ENCODE measurements around the gene CTSZ. TPM values are rescaled to one million over a fixed set of nuclear protein-coding genes. Genes with fewer than 3 reads are reported as not detected.

The CTSZ gene
- total RNA-seq, 4 donors from 2014 or later = 61.9 to 246 (median 226) TPM

GRCh38 chr20:59033616-59034165, 26.6 kb upstream of the CTSZ start:
- 77 to 83% methylated on average over 2 of the region's 2 CpGs for WGBS, 2 donors (ENCODE audit: low coverage in 1 of 2)
- Histone ChIP-seq H3K4me3 (no peak overlapping the region), H3K36me3 (peaks cover 0 to 34% (median 17%) of the 10 kb centered on the region in 4 donors), H3K4me1 (peaks cover 20 to 47% (median 38%) of the 10 kb centered on the region in 4 donors), H3K27ac (peak overlapping the region in 1 of 4 donors; percentile 90), H3K27me3 (no peaks in the 10 kb centered on the region), H3K9me3 (no peaks in the 10 kb centered on the region)
- no peak for TF ChIP-seq POLR2AphosphoS5 (IDR thresholded peaks at IDR 0.05)
- no peak for TF ChIP-seq POLR2A (IDR thresholded peaks at IDR 0.05)
- TF ChIP-seq, protein P1, sequence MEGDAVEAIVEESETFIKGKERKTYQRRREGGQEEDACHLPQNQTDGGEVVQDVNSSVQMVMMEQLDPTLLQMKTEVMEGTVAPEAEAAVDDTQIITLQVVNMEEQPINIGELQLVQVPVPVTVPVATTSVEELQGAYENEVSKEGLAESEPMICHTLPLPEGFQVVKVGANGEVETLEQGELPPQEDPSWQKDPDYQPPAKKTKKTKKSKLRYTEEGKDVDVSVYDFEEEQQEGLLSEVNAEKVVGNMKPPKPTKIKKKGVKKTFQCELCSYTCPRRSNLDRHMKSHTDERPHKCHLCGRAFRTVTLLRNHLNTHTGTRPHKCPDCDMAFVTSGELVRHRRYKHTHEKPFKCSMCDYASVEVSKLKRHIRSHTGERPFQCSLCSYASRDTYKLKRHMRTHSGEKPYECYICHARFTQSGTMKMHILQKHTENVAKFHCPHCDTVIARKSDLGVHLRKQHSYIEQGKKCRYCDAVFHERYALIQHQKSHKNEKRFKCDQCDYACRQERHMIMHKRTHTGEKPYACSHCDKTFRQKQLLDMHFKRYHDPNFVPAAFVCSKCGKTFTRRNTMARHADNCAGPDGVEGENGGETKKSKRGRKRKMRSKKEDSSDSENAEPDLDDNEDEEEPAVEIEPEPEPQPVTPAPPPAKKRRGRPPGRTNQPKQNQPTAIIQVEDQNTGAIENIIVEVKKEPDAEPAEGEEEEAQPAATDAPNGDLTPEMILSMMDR (IDR thresholded peaks at IDR 0.05) = no peak
- no peak for TF ChIP-seq EP300 (IDR thresholded peaks at IDR 0.05; ENCODE audit: low read depth)
- in situ Hi-C loops (cut with MboI; ENCODE audit: low pct_ligation_motif_present in 1 of 4, low pct_unique_long_range_greater_than_20kb in 1 of 4, low sequenced_read_pairs in 3 of 4) (loop anchor here in 1 of 4 donors (25.0 kb wide), 1 partner anchor 371 kb away; the partner anchor contains the start of gene STX16), intact Hi-C loops (cut with DNase I; ENCODE audit: low total_unique reads) (loop anchor here (5.0 kb wide), 1 partner anchor 141 kb away; no protein-coding TSS in a partner anchor)
- no peak for DNase-seq

GRCh38 chr20:59033093-59033492, 26.0 kb upstream of the CTSZ start:
- peaks cover 23 to 48% (median 43%) of the 10 kb centered on the region in 4 donors for H3K4me1 ChIP-seq
- WGBS, 2 donors (ENCODE audit: low coverage in 1 of 2) = 98 to 100% methylated on average over 1 of the region's 1 CpG
- intact Hi-C loops (cut with DNase I; ENCODE audit: low total_unique reads) (loop anchor here (5.0 kb wide), 1 partner anchor 141 kb away; no protein-coding TSS in a partner anchor), in situ Hi-C loops (cut with MboI; ENCODE audit: low pct_ligation_motif_present in 1 of 4, low pct_unique_long_range_greater_than_20kb in 1 of 4, low sequenced_read_pairs in 3 of 4) (loop anchor here in 1 of 4 donors (25.0 kb wide), 1 partner anchor 371 kb away; the partner anchor contains the start of gene STX16)
- H3K9me3 ChIP-seq = no peaks in the 10 kb centered on the region
- H3K4me3 ChIP-seq = peak overlapping the region in 3 of 4 donors; percentile 68 to 90 (median 70)
- no peak for DNase-seq
- TF ChIP-seq POLR2A (IDR thresholded peaks at IDR 0.05) = no peak
- TF ChIP-seq, protein P1 (IDR thresholded peaks at IDR 0.05) = no peak
- TF ChIP-seq EP300 (IDR thresholded peaks at IDR 0.05; ENCODE audit: low read depth) = no peak
- no peak for TF ChIP-seq POLR2AphosphoS5 (IDR thresholded peaks at IDR 0.05)
- no peaks in the 10 kb centered on the region for H3K27me3 ChIP-seq
- H3K27ac ChIP-seq = peak overlapping the region; percentile 90 to 98 (median 96)
- peaks cover 0 to 36% (median 18%) of the 10 kb centered on the region in 4 donors for H3K36me3 ChIP-seq

DNA sequence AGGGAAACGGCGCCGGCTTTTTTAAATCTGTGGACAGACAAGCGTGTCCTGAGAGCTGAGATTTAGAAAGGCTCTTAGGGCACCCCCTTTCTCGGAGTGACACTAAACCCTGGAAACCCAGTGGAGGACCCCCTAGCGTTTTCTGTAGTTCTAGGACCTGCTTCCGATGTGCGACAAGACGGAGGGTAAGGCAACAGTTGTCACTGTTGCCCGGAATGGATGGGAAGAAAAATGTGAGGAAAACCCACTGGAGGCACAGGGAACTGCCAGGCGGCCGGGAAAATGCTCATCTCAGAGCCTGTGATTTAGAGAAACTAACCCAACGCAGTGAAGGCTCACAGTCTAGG, 25.6 kb upstream of the CTSZ start:
- TF ChIP-seq POLR2A (IDR thresholded peaks at IDR 0.05) (no peak), POLR2AphosphoS5 (IDR thresholded peaks at IDR 0.05) (no peak), EP300 (IDR thresholded peaks at IDR 0.05; ENCODE audit: low read depth) (no peak)
- TF ChIP-seq, protein P1 (IDR thresholded peaks at IDR 0.05) = peak; percentile 10 to 63 (median 35)
- WGBS, 2 donors (ENCODE audit: low coverage in 1 of 2) = 4 to 6% methylated on average over 7 to 12 of the region's 13 CpGs
- DNase-seq = no peak
- Histone ChIP-seq H3K4me1 (peaks cover 26 to 53% (median 44%) of the 10 kb centered on the region in 4 donors), H3K4me3 (peak overlapping the region; percentile 44 to 90 (median 69)), H3K9me3 (no peaks in the 10 kb centered on the region), H3K27ac (peak overlapping the region; percentile 90 to 98 (median 96)), H3K27me3 (no peaks in the 10 kb centered on the region), H3K36me3 (peaks cover 0 to 36% (median 16%) of the 10 kb centered on the region in 4 donors)
- in situ Hi-C loops (cut with MboI; ENCODE audit: low pct_ligation_motif_present in 1 of 4, low pct_unique_long_range_greater_than_20kb in 1 of 4, low sequenced_read_pairs in 3 of 4) = loop anchor here in 1 of 4 donors (25.0 kb wide), 1 partner anchor 370 kb away; the partner anchor contains the start of gene STX16
- intact Hi-C loops (cut with DNase I; ENCODE audit: low total_unique reads) = loop anchor here (5.0 kb wide), 1 partner anchor 140 kb away; no protein-coding TSS in a partner anchor

DNA sequence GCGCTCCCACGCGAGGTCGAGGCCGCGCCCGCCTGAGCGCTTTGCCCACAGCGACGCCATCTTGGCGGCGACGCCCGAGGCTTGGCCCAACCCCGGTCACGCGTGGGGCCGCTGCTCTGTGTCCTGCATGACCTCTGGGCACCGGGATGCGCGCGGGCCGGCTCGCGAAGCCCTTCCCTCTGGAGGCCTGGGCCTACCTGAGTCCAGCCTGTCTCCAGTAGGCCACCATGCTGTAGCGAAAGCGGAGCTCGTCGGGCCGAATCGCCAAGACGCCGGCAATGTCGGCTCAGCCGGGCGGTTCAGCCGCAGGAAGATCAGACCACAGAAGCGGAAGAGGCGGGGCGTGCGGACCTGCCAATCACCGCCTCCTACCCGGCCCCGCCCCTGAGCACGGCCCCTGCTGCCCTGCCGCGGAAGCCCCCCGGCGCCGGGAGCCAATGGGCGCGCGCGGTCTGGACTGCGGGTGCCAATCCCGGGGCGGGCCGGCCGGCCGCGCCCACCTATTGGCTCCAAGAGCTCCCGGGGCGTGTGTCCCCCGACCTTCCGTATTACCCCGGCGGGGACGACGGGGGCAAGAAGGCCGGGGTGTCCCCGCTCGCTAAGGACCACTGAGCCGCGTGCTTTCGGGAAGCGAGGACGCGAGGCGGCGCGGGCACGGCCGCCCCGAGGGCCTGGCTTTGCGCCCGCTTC, 25.1 kb upstream of the CTSZ start, which contains the start of gene ATP5F1E:
Gene ATP5F1E (minus strand): TSS at position 313 of the 690 bp plus-strand sequence. CDS start 84 bp downstream, at position 229.
- in situ Hi-C loops (cut with MboI; ENCODE audit: low pct_ligation_motif_present in 1 of 4, low pct_unique_long_range_greater_than_20kb in 1 of 4, low sequenced_read_pairs in 3 of 4) (loop anchor here in 1 of 4 donors (25.0 kb wide), 1 partner anchor 370 kb away; the partner anchor contains the start of gene STX16), intact Hi-C loops (cut with DNase I; ENCODE audit: low total_unique reads) (loop anchor here (5.0 kb wide), 1 partner anchor 140 kb away; no protein-coding TSS in a partner anchor)
- H3K4me3 ChIP-seq = peak within 1 kb of the TSS; percentile 68 to 90 (median 69)
- H3K36me3 ChIP-seq = peaks cover 0 to 37% (median 13%) of the 10 kb centered on the region in 4 donors
- peaks cover 26 to 57% (median 44%) of the 10 kb centered on the region in 4 donors for H3K4me1 ChIP-seq
- DNase-seq = peak; percentile 97
- no peaks in the 10 kb centered on the region for H3K9me3 ChIP-seq
- TF ChIP-seq POLR2AphosphoS5 (IDR thresholded peaks at IDR 0.05) = peak; percentile 90 to 97 (median 96)
- TF ChIP-seq, protein P1 (IDR thresholded peaks at IDR 0.05) = no peak
- TF ChIP-seq POLR2A (IDR thresholded peaks at IDR 0.05) = peak; percentile 92
- TF ChIP-seq EP300 (IDR thresholded peaks at IDR 0.05; ENCODE audit: low read depth) = no peak
- WGBS, 2 donors (ENCODE audit: low coverage in 1 of 2) = 1% methylated on average over 36 of the region's 86 CpGs; no CpG with 5 or more reads in 1 of the 2 donors
- H3K27ac ChIP-seq = peak within 1 kb of the TSS; percentile 90 to 98 (median 96)
- no peaks in the 10 kb centered on the region for H3K27me3 ChIP-seq

All from transverse colon (tissue), 4 donors.